Mesenchymal stem cell (in vitro differentiated cells and primary cell): ENCODE measurements around the gene CLEC4M.
A peak's percentile ranks its signal among the peaks of the same experiment; 100 is the strongest.

Experiments used
- DNase-seq: peaks from one replicate; pipeline ENCODE4 v3.0.0-alpha.2; 2013
- H2AFZ ChIP-seq: one replicate; pipeline ENCODE4 v1.6.1; 2013; ENCODE audit warnings: low read depth, mild to moderate bottlenecking, control low read depth, inconsistent platforms, low read length, moderate library complexity
- H2AK5ac ChIP-seq: 2 replicates; pipeline ENCODE4 v1.6.1; 2013; ENCODE audit warnings: low read length, moderate library complexity, mild to moderate bottlenecking, inconsistent platforms; ENCODE audit not compliant: severe bottlenecking
- H2BK120ac ChIP-seq: one replicate; pipeline ENCODE4 v1.6.1; 2013; ENCODE audit warnings: low read depth, mild to moderate bottlenecking, inconsistent platforms, low read length, moderate library complexity
- H2BK12ac ChIP-seq, 2 experiments: one replicate each; pipeline ENCODE4 v1.6.1; 2013; ENCODE audit warnings: inconsistent platforms in 2 of 2, low read length in 2 of 2, mild to moderate bottlenecking in 2 of 2, moderate library complexity in 2 of 2, control low read depth in 1 of 2
- H2BK15ac ChIP-seq: one replicate; pipeline ENCODE4 v1.6.1; 2013; ENCODE audit warnings: mild to moderate bottlenecking, low read depth, inconsistent platforms; ENCODE audit not compliant: poor library complexity, severe bottlenecking
- H2BK5ac ChIP-seq: 2 replicates; pipeline ENCODE4 v1.6.1; 2013; ENCODE audit warnings: low read depth, mild to moderate bottlenecking, low read length, control low read depth, inconsistent platforms; ENCODE audit not compliant: poor library complexity, severe bottlenecking
- H3K14ac ChIP-seq, 2 experiments: one replicate each; pipeline ENCODE4 v1.6.1; 2013; ENCODE audit warnings: inconsistent platforms in 2 of 2, low read length in 2 of 2, control low read depth in 1 of 2, mild to moderate bottlenecking in 1 of 2, moderate library complexity in 1 of 2
- H3K18ac ChIP-seq, 2 experiments: one replicate each; pipeline ENCODE4 v1.6.1; 2013; ENCODE audit warnings: inconsistent platforms in 2 of 2, low read length in 2 of 2, control low read depth in 1 of 2, low read depth in 1 of 2, mild to moderate bottlenecking in 1 of 2
- H3K23ac ChIP-seq, 2 experiments: one replicate each; pipeline ENCODE4 v1.6.1; 2013; ENCODE audit warnings: inconsistent platforms in 2 of 2, low read length in 2 of 2, mild to moderate bottlenecking in 2 of 2, moderate library complexity in 2 of 2, control low read depth in 1 of 2
- H3K27ac ChIP-seq: 2 replicates; pipeline ENCODE4 v1.5.1; 2013; ENCODE audit warnings: mild to moderate bottlenecking, moderate library complexity, low read length, control low read depth, inconsistent platforms; ENCODE audit not compliant: poor library complexity, severe bottlenecking
- H3K27me3 ChIP-seq, 2 experiments: 2 replicates each; pipeline versions ENCODE4 v1.6.1 to v1.7.0; 2013; ENCODE audit warnings: low read length in 2 of 2, mild to moderate bottlenecking in 2 of 2, moderate library complexity in 2 of 2, control low read depth in 1 of 2, inconsistent platforms in 1 of 2; ENCODE audit not compliant: control insufficient read depth in 1 of 2, insufficient read depth in 1 of 2
- H3K36me3 ChIP-seq, 2 experiments: 2 replicates each; pipeline versions ENCODE4 v1.6.1 to v1.7.0; 2013; ENCODE audit warnings: low read length in 2 of 2, control low read depth in 1 of 2, inconsistent platforms in 1 of 2, low read depth in 1 of 2, mild to moderate bottlenecking in 1 of 2; ENCODE audit not compliant: insufficient read depth in 2 of 2, control insufficient read depth in 1 of 2
- H3K4ac ChIP-seq, 2 experiments: one replicate each; pipeline ENCODE4 v1.6.1; 2013; ENCODE audit warnings: inconsistent platforms in 2 of 2, low read length in 2 of 2, mild to moderate bottlenecking in 2 of 2, moderate library complexity in 2 of 2, control low read depth in 1 of 2, low read depth in 1 of 2
- H3K4me1 ChIP-seq: 2 replicates; pipeline ENCODE4 v1.6.1; 2013; ENCODE audit warnings: low read depth, low read length, control low read depth; ENCODE audit not compliant: control insufficient read depth, insufficient read depth
- H3K4me2 ChIP-seq: 2 replicates; pipeline ENCODE4 v1.6.1; 2013; ENCODE audit warnings: low read length, mild to moderate bottlenecking, inconsistent platforms; ENCODE audit not compliant: poor library complexity, severe bottlenecking
- H3K4me3 ChIP-seq, 2 experiments: 2 replicates each; pipeline versions ENCODE4 v1.5.1 to v1.7.0; 2013; ENCODE audit warnings: low read length in 2 of 2, mild to moderate bottlenecking in 2 of 2, control low read depth in 1 of 2, low read depth in 1 of 2; ENCODE audit not compliant: insufficient read depth in 1 of 2
- H3K79me1 ChIP-seq: replicated peaks from 2 replicates; pipeline ENCODE4 v1.6.1; 2013; ENCODE audit warnings: mild to moderate bottlenecking, control low read depth, low read length, inconsistent platforms; ENCODE audit not compliant: poor library complexity, severe bottlenecking
- H3K9ac ChIP-seq: 2 replicates; pipeline ENCODE4 v1.7.0; 2013; ENCODE audit warnings: mild to moderate bottlenecking, low read length, moderate library complexity
- H3K9me3 ChIP-seq: 2 replicates; pipeline ENCODE4 v1.7.0; 2013; ENCODE audit warnings: mild to moderate bottlenecking, low read length; ENCODE audit not compliant: control insufficient read depth
- H4K8ac ChIP-seq: one replicate; pipeline ENCODE4 v1.6.1; 2013; ENCODE audit warnings: inconsistent platforms, mild to moderate bottlenecking, low read length, moderate library complexity
- H4K91ac ChIP-seq: one replicate; pipeline ENCODE4 v1.6.1; 2013; ENCODE audit warnings: mild to moderate bottlenecking, low read length, inconsistent platforms
- WGBS: methylation state at CpG from one replicate; pipeline ENCODE4 v1.1.7; 2013; ENCODE audit warnings: mixed read lengths; 5-methylcytosine and 5-hydroxymethylcytosine counted together

Gene CLEC4M

GRCh38 chr19:7746903-7747884 lies 15.8 kb upstream of the CLEC4M start, which contains the start of gene CD209:
TSS of gene CD209 (minus strand) at chr19:7747534. CDS start at chr19:7747511, 23 bp downstream.
- Histone ChIP-seq H4K91ac (no peak within 1 kb of the TSS), H2AK5ac (no peak within 1 kb of the TSS), H3K9me3 (no peaks in the 10 kb centered on the region), H2BK15ac (no peak within 1 kb of the TSS), H3K4me2 (no peak within 1 kb of the TSS), H2BK5ac (no peak within 1 kb of the TSS), H3K14ac (no peak within 1 kb of the TSS), H3K4me3 (no peak within 1 kb of the TSS), H2BK120ac (no peak within 1 kb of the TSS), H2BK12ac (no peak within 1 kb of the TSS), H4K8ac (no peak within 1 kb of the TSS), H3K18ac (no peak within 1 kb of the TSS), H3K9ac (no peak within 1 kb of the TSS), H3K36me3 (no peaks in the 10 kb centered on the region), H3K79me1 (no peaks in the 10 kb centered on the region), H3K23ac (no peak within 1 kb of the TSS), H3K27ac (no peak within 1 kb of the TSS), H3K4ac (no peak within 1 kb of the TSS), H2AFZ (no peak within 1 kb of the TSS), H3K4me1 (no peaks in the 10 kb centered on the region), H3K27me3 (peaks cover 29 to 52% of the 10 kb centered on the region in 2 experiments)
- 65% methylated on average over 7 of the region's 7 CpGs for WGBS
- no peak for DNase-seq

- DNase-seq = no peak
- no peak overlapping the region for H2BK5ac ChIP-seq
- H4K91ac ChIP-seq = no peak overlapping the region
- H3K23ac ChIP-seq = no peak overlapping the region
- H3K4ac ChIP-seq = no peak overlapping the region
- H2BK15ac ChIP-seq = no peak overlapping the region
- no peak overlapping the region for H3K18ac ChIP-seq
- H2AFZ ChIP-seq = no peak overlapping the region
- H3K79me1 ChIP-seq = no peaks in the 10 kb centered on the region
- no peaks in the 10 kb centered on the region for H3K9me3 ChIP-seq
- no peak overlapping the region for H2BK120ac ChIP-seq
- H3K4me1 ChIP-seq = no peaks in the 10 kb centered on the region
- no peak overlapping the region for H4K8ac ChIP-seq
- H3K36me3 ChIP-seq = no peaks in the 10 kb centered on the region
- no peak overlapping the region for H3K27ac ChIP-seq
- no peak overlapping the region for H3K14ac ChIP-seq
- peaks cover 22 to 51% of the 10 kb centered on the region in 2 experiments for H3K27me3 ChIP-seq
- no peak overlapping the region for H2AK5ac ChIP-seq
- WGBS = no CpG with 5 or more reads among the region's 2 CpGs
- no peak overlapping the region for H3K9ac ChIP-seq
- H3K4me3 ChIP-seq = no peak overlapping the region
- H3K4me2 ChIP-seq = no peak overlapping the region
- no peak overlapping the region for H2BK12ac ChIP-seq
Observed at GRCh38 chr19:7748171-7748570, 14.9 kb upstream of the CLEC4M start.

- Histone ChIP-seq H4K8ac (no peak overlapping the region), H2AK5ac (no peak overlapping the region), H3K14ac (no peak overlapping the region), H3K9ac (no peak overlapping the region), H4K91ac (no peak overlapping the region), H3K27ac (no peak overlapping the region), H3K4me2 (no peak overlapping the region), H3K9me3 (no peaks in the 10 kb centered on the region), H2BK5ac (no peak overlapping the region), H2BK12ac (no peak overlapping the region), H3K4ac (no peak overlapping the region), H2BK15ac (no peak overlapping the region), H2AFZ (no peak overlapping the region), H3K36me3 (no peaks in the 10 kb centered on the region), H3K18ac (no peak overlapping the region), H3K27me3 (peaks cover 21 to 47% of the 10 kb centered on the region in 2 experiments), H3K79me1 (no peaks in the 10 kb centered on the region), H3K23ac (no peak overlapping the region), H2BK120ac (no peak overlapping the region), H3K4me1 (no peaks in the 10 kb centered on the region), H3K4me3 (no peak overlapping the region)
- peak; percentile 9 for DNase-seq
- WGBS = 64% methylated on average over 3 of the region's 4 CpGs
Observed at GRCh38 chr19:7748756-7749155, 14.3 kb upstream of the CLEC4M start.

- Histone ChIP-seq H3K23ac (no peak overlapping the region), H3K14ac (no peak overlapping the region), H4K91ac (no peak overlapping the region), H4K8ac (no peak overlapping the region), H2BK12ac (no peak overlapping the region), H3K4me1 (no peaks in the 10 kb centered on the region), H3K79me1 (no peaks in the 10 kb centered on the region), H3K4me3 (no peak overlapping the region), H3K27me3 (peaks cover 3 to 35% of the 10 kb centered on the region in 2 experiments), H3K9ac (no peak overlapping the region), H2BK5ac (no peak overlapping the region), H2AK5ac (no peak overlapping the region), H3K27ac (no peak overlapping the region), H2BK120ac (no peak overlapping the region), H3K18ac (no peak overlapping the region), H3K4me2 (no peak overlapping the region), H3K9me3 (peaks cover 4% of the 10 kb centered on the region), H2BK15ac (no peak overlapping the region), H3K4ac (no peak overlapping the region), H3K36me3 (no peaks in the 10 kb centered on the region), H2AFZ (no peak overlapping the region)
- no peak for DNase-seq
- whole genome bisulfite sequencing = 73% methylated on average over 12 of the region's 12 CpGs
Observed at GRCh38 chr19:7751157-7751783, 11.8 kb upstream of the CLEC4M start.
